Endometrial microvascular endothelial cells (primary cell): Measurements from ENCODE around the gene UVRAG. TPM values are rescaled to one million over a fixed set of nuclear protein-coding genes. Genes with fewer than 3 reads are reported as not detected.

ENCODE experiments used
- in situ Hi-C: cut with HindIII; loops from 2 replicates; pipeline ENCODE4 v1.10.0; 2017; ENCODE audit warnings: low sequenced_read_pairs, low pct_unique_long_range_greater_than_20kb; ENCODE audit errors: inconsistent ontology term
- total RNA-seq: library from RNA; depleted of rRNA; stranded (reverse); fragments of >200 nt; gene quantifications from one replicate; pipeline ENCODE4 v1.2.3, GENCODE V29; 2015; ENCODE audit errors: inconsistent ontology term

UVRAG gene
- total RNA-seq, 1 donor from 2014 or later = 34.4 TPM

GRCh38 chr11:75801362-75802020 is 13.5 kb upstream of the UVRAG start:
- in situ Hi-C loops = no loop called here

- in situ Hi-C loops = no loop called here
Observed at GRCh38 chr11:75802021-75802912, 12.7 kb upstream of the UVRAG start.

- in situ Hi-C loops = no loop called here
Observed at GRCh38 chr11:75802913-75803820, 11.8 kb upstream of the UVRAG start.

- in situ Hi-C loops = no loop called here
Observed at GRCh38 chr11:75809111-75809510, 5.9 kb upstream of the UVRAG start.

GRCh38 chr11:75809991-75810390 is 5.0 kb upstream of the UVRAG start:
- in situ Hi-C loops = no loop called here

- in situ Hi-C loops = no loop called here
Observed at GRCh38 chr11:75810637-75811390, 4.2 kb upstream of the UVRAG start.

- in situ Hi-C loops = no loop called here
Observed at GRCh38 chr11:75811485-75811884, 3.5 kb upstream of the UVRAG start.

- in situ Hi-C loops = no loop called here
Observed at GRCh38 chr11:75812542-75813040, 2.4 kb upstream of the UVRAG start.

- in situ Hi-C loops = no loop called here
Observed at GRCh38 chr11:75813124-75813523, 1.9 kb upstream of the UVRAG start.

GRCh38 chr11:75813622-75814039 is 1.4 kb upstream of the UVRAG start:
- in situ Hi-C loops = no loop called here

- in situ Hi-C loops = no loop called here
Observed at GRCh38 chr11:75814363-75814676, 690 bp upstream of the UVRAG start.

- in situ Hi-C loops = no loop called here
Observed at GRCh38 chr11:75815345-75816168, 547 bp downstream of the UVRAG start.

GRCh38 chr11:75816561-75817239 is 1.7 kb downstream of the UVRAG start:
- in situ Hi-C loops = no loop called here

GRCh38 chr11:75820645-75821044 is 5.6 kb downstream of the UVRAG start:
- in situ Hi-C loops = no loop called here

GRCh38 chr11:75821202-75821601 is 6.2 kb downstream of the UVRAG start:
- in situ Hi-C loops = no loop called here

- in situ Hi-C loops = no loop called here
Observed at GRCh38 chr11:75822541-75822940, 7.5 kb downstream of the UVRAG start.

GRCh38 chr11:75823415-75823814 is 8.4 kb downstream of the UVRAG start:
- in situ Hi-C loops = no loop called here
